ENCODE results near the gene VAMP5. TPM values are rescaled to one million over a fixed set of nuclear protein-coding genes. Genes with fewer than 3 reads are reported as not detected.
"Not testable (repeated sequence)": the region's sequence is repeated elsewhere in the genome, so short reads cannot be mapped to it uniquely, and the experiment has no call there.

The VAMP5 gene
- total RNA-seq, 1 donor from 2014 or later: 42.5 TPM

GRCh38 chr2:85554980-85555612, 29.1 kb upstream of the VAMP5 start:
- no peak overlapping the region for H3K27ac ChIP-seq
- H3K27me3 ChIP-seq: no peaks in the 10 kb centered on the region
- H3K4me3 ChIP-seq: no peak overlapping the region
- H3K9me3 ChIP-seq: no peaks in the 10 kb centered on the region
- intact Hi-C loops (cut with DNase I): no loop called here
- peaks cover 11% of the 10 kb centered on the region for H3K4me1 ChIP-seq
- H3K36me3 ChIP-seq: peaks cover 0 to 59% of the 10 kb centered on the region in 2 donors
- DNase-seq (ENCODE audit: extremely low spot score in 2 of 2): no peak
- TF ChIP-seq POLR2A (IDR thresholded peaks at IDR 0.05): no peak
- no peak for TF ChIP-seq CTCF (IDR thresholded peaks at IDR 0.05)
- no peak for TF ChIP-seq POLR2AphosphoS5 (IDR thresholded peaks at IDR 0.05; ENCODE audit: insufficient read depth in 1 of 2, low read depth in 1 of 2)

- no peak overlapping the region for H3K4me3 ChIP-seq
- no peaks in the 10 kb centered on the region for H3K9me3 ChIP-seq
- TF ChIP-seq POLR2A (IDR thresholded peaks at IDR 0.05) (no peak), CTCF (IDR thresholded peaks at IDR 0.05) (no peak), POLR2AphosphoS5 (IDR thresholded peaks at IDR 0.05; ENCODE audit: insufficient read depth in 1 of 2, low read depth in 1 of 2) (no peak)
- H3K4me1 ChIP-seq: peaks cover 23% of the 10 kb centered on the region
- no peak for DNase-seq (ENCODE audit: extremely low spot score in 2 of 2)
- no peak overlapping the region for H3K27ac ChIP-seq
- peaks cover 0 to 43% of the 10 kb centered on the region in 2 donors for H3K36me3 ChIP-seq
- no peaks in the 10 kb centered on the region for H3K27me3 ChIP-seq
- intact Hi-C loops (cut with DNase I): no loop called here
These were observed 27.1 kb upstream of the VAMP5 start for GRCh38 chr2:85557130-85557529.

DNA sequence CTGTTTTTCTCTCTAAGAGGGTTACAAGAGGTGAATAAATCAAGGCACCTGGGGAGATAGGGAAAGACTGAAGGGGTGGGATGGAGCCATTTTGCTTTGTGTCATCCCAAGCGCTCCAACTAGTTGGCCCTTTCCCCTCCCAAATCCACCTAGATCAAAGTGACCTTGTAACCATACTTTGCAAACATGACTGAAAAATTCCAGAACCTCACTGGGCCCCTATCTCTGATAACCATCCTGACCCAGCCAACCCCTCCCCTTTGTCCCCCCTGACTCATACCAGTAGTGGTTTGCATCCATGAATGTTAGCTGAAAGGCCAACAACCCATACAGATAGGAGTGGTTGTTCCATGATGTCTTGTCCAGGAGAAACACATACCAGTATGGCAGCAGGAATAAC, 26.1 kb upstream of the VAMP5 start:
- Histone ChIP-seq H3K36me3 (peaks cover 0 to 34% of the 10 kb centered on the region in 2 donors), H3K4me3 (no peak overlapping the region), H3K27me3 (no peaks in the 10 kb centered on the region), H3K4me1 (peaks cover 25% of the 10 kb centered on the region), H3K27ac (no peak overlapping the region), H3K9me3 (no peaks in the 10 kb centered on the region)
- DNase-seq (ENCODE audit: extremely low spot score in 2 of 2): no peak
- intact Hi-C loops (cut with DNase I): no loop called here
- no peak for TF ChIP-seq POLR2AphosphoS5 (IDR thresholded peaks at IDR 0.05; ENCODE audit: insufficient read depth in 1 of 2, low read depth in 1 of 2)
- TF ChIP-seq POLR2A (IDR thresholded peaks at IDR 0.05): no peak
- TF ChIP-seq CTCF (IDR thresholded peaks at IDR 0.05): no peak

DNA sequence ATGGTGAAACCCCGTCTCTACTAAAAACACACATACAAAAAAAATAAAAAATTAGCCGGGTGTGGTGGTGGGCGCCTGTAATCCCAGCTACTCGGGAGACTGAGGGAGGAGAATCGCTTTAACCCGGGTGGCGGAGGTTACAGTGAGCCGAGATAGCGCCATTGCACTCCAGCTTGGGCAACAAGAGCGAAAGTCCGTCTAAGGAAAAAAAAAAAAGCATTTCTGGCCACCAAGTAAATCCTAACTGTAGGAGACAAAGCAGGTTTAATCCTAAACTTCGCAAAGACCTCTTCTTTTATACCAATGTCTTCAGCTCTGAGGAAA, 23.9 kb upstream of the VAMP5 start:
- intact Hi-C loops (cut with DNase I); H3K27ac ChIP-seq; H3K27me3 ChIP-seq; DNase-seq (ENCODE audit: extremely low spot score in 2 of 2); H3K9me3 ChIP-seq: not testable (repeated sequence)
- H3K4me1 ChIP-seq: peaks cover 25% of the 10 kb centered on the region
- peak overlapping the region; percentile 73 to 90 for H3K4me3 ChIP-seq
- H3K36me3 ChIP-seq: peaks cover 0 to 14% of the 10 kb centered on the region in 2 donors

DNA sequence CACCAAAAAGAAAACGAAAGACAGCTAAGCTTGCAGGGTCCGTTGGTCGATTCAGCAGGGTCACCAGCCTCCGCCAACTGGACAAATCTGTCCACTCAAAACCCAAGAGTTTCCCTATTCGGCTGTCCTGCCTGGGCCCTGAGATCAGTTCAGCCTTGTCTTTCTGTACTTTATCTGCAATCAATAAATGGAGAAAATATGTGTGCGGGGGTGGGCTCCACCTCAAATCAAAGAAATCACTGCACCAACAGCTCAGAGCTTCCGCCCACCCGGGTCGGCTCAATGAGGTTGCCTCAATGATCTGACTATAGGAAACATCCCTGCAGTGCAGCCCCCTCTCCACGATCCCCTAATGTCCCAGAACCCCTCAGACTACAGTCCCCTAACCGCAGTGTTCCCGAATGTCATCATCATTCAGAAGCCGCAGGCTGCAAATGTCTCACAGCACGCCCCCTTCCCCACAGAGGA, 23.4 kb upstream of the VAMP5 start:
- no peak for DNase-seq (ENCODE audit: extremely low spot score in 2 of 2)
- H3K9me3 ChIP-seq: no peaks in the 10 kb centered on the region
- H3K27ac ChIP-seq: peak overlapping the region; percentile 95
- peaks cover 0 to 11% of the 10 kb centered on the region in 2 donors for H3K36me3 ChIP-seq
- intact Hi-C loops (cut with DNase I): no loop called here
- no peaks in the 10 kb centered on the region for H3K27me3 ChIP-seq
- H3K4me1 ChIP-seq: peaks cover 25% of the 10 kb centered on the region
- TF ChIP-seq POLR2A (IDR thresholded peaks at IDR 0.05) (no peak), CTCF (IDR thresholded peaks at IDR 0.05) (no peak)
- peak overlapping the region; percentile 73 to 90 for H3K4me3 ChIP-seq

All from vagina (tissue), 2 donors.